Brain pericyte (primary cell): Measurements from ENCODE around the gene IL6.
"Not testable (repeated sequence)": the region's sequence is repeated elsewhere in the genome, so short reads cannot be mapped to it uniquely, and the experiment has no call there.

Source experiments
- DNase-seq: peaks from one replicate; pipeline ENCODE4 v3.0.0-alpha.2; 2012; ENCODE audit warnings: low read depth, low spot score

IL6 gene

DNA sequence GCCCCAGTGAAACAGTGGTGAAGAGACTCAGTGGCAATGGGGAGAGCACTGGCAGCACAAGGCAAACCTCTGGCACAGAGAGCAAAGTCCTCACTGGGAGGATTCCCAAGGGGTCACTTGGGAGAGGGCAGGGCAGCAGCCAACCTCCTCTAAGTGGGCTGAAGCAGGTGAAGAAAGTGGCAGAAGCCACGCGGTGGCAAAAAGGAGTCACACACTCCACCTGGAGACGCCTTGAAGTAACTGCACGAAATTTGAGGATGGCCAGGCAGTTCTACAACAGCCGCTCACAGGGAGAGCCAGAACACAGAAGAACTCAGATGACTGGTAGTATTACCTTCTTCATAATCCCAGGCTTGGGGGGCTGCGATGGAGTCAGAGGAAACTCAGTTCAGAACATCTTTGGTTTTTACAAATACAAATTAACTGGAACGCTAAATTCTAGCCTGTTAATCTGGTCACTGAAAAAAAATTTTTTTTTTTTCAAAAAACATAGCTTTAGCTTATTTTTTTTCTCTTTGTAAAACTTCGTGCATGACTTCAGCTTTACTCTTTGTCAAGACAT lies 574 bp upstream of the IL6 start:
- DNase-seq: peak; percentile 58

DNA sequence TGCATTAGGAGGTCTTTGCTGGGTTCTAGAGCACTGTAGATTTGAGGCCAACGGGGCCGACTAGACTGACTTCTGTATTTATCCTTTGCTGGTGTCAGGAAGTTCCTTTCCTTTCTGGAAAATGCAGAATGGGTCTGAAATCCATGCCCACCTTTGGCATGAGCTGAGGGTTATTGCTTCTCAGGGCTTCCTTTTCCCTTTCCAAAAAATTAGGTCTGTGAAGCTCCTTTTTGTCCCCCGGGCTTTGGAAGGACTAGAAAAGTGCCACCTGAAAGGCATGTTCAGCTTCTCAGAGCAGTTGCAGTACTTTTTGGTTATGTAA lies 675 bp downstream of the IL6 start:
- no peak for DNase-seq

DNA sequence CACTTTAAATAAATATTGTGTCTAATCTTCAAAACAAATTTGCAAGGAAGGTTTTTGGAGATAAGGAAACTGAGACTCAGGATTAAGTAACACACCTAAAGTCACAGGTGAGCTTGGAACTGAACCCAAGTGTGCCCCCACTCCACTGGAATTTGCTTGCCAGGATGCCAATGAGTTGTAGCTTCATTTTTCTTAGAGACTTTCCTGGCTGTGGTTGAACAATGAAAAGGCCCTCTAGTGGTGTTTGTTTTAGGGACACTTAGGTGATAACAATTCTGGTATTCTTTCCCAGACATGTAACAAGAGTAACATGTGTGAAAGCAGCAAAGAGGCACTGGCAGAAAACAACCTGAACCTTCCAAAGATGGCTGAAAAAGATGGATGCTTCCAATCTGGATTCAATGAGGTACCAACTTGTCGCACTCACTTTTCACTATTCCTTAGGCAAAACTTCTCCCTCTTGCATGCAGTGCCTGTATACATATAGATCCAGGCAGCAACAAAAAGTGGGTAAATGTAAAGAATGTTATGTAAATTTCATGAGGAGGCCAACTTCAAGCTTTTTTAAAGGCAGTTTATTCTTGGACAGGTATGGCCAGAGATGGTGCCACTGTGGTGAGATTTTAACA lies 1.5 kb downstream of the IL6 start:
- DNase-seq: no peak

DNA sequence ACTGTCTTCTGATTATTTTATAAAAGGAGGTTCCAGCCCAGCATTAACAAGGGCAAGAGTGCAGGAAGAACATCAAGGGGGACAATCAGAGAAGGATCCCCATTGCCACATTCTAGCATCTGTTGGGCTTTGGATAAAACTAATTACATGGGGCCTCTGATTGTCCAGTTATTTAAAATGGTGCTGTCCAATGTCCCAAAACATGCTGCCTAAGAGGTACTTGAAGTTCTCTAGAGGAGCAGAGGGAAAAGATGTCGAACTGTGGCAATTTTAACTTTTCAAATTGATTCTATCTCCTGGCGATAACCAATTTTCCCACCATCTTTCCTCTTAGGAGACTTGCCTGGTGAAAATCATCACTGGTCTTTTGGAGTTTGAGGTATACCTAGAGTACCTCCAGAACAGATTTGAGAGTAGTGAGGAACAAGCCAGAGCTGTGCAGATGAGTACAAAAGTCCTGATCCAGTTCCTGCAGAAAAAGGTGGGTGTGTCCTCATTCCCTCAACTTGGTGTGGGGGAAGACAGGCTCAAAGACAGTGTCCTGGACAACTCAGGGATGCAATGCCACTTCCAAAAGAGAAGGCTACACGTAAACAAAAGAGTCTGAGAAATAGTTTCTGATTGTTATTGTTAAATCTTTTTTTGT lies 2.3 kb downstream of the IL6 start:
- DNase-seq: no peak

- no peak for DNase-seq
Measured at GRCh38 chr7:22730066-22730710, 3.2 kb downstream of the IL6 start.

- no peak for DNase-seq
Measured at GRCh38 chr7:22730921-22731654, 4.1 kb downstream of the IL6 start.

DNA sequence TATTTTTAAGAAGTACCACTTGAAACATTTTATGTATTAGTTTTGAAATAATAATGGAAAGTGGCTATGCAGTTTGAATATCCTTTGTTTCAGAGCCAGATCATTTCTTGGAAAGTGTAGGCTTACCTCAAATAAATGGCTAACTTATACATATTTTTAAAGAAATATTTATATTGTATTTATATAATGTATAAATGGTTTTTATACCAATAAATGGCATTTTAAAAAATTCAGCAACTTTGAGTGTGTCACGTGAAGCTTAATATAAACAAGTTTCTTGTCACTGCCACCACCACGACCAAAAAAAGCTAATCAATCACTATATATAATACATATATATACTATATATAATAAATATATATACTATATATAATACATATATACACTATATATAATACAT lies 4.8 kb downstream of the IL6 start:
- DNase-seq: no peak

DNA sequence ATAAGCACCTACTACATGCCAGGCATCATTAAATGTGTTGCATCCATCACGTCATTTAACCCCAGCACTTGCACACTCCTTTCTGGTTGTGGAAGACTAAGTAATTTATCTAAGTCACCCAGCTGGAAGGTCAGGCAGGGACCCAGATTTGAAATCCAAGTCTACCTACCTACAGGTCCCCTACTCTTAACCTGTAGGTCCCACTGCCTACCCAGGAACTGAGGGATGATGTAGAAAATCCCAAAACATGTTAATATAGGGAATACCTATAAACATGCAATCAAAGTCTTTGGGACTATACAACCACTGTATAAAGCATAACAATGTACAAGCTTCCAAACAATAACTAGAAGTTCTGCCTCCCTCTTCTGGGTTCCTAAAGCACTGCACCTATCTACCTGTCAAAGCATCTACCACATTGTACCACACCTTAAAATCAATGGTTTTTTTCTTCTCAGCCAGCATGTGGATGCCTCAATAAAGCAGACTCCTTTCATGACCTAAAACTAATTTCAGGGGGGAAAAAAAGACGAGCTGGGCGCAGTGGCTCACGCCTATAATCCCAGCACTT lies 5.6 kb downstream of the IL6 start:
- DNase-seq: no peak

DNA sequence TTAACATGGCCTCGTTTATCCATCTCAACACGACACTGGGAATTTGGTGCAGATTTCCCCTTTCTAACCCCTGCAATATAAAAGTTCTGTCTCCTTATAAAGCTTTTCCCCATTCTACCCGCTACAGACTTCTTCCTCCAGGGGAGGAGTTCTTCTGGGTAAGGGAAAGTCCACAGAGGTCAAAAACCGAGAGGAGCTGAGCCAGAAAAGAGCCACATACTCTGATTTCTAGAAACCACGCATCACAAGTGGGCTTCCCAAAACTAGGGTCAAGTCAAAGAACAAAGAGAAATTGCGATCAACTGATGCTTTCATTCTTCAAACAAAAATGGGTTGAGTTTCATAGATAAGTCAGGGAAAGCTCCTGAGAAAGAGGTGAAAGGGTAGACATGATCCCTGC lies 6.8 kb downstream of the IL6 start:
- no peak for DNase-seq

GRCh38 chr7:22743014-22743413 lies 16.0 kb downstream of the IL6 start:
- DNase-seq: no peak

DNA sequence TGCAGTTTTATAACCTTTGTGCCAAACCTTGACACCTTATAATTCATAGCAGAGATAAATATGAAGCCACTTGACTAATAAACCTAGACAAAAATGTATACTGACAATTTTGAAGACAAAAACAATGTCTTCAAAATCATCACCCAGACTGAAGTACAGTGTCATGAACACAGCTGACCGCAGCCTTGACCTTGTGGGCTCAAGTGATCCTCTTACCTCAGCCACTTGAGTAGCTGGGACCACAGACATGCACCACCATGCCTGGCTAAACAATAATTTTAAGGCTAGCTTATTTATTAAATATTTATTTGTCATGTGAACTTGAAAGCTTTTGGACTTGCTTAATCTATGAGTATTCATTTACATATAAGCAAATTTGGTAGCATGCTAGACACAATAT lies 24.3 kb downstream of the IL6 start:
- DNase-seq: no peak

DNA sequence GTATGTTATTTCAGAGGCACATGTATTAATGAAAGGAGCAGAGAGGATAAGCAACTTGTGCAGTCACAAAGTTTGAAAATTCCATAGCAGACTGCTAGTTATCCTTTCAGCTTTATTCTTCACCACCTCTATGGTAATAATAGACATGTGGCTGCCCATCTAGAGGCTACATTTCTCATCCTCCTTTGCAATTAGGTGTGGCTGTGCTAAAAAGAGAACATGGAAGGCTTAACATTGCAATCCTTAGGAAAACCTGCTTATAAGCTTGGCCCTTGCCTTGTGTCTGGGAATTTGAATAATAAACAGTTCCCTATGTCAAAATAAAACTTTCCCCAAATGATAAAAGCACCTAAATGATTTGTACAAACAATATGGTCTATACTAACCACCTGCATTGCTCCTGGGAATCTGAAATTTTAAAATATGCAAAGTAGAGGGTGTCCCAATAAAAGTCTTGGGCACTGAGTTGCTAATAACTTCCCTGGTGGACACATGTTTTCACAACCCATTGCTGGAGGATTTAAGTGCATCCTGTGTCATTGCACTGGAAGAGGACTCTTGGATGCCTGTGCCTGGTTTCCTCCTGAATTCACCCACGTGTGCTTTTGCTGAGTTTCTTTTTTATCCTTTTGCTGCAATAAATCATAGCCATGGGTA lies 30.5 kb downstream of the IL6 start:
- no peak for DNase-seq

GRCh38 chr7:22758576-22758975 lies 31.6 kb downstream of the IL6 start:
- no peak for DNase-seq

DNA sequence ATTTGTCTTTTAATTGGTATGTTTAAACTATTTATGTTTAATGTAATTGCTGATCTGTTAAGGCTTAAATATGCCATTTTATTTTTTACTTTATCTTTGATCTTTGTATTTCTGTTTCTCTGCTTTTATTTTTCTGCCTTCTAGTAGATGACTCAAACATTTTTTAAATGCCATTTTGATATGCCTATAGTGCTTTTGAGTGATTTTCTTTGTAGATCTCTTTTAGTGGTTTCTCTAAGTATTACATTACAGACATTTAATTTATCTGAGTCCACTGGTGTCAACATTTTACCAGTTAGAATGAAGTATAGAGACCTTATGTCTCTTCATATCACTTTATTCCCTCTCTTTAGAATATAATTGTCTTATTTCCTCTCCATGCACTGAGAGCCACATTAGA lies 32.7 kb downstream of the IL6 start:
- DNase-seq: no peak

DNA sequence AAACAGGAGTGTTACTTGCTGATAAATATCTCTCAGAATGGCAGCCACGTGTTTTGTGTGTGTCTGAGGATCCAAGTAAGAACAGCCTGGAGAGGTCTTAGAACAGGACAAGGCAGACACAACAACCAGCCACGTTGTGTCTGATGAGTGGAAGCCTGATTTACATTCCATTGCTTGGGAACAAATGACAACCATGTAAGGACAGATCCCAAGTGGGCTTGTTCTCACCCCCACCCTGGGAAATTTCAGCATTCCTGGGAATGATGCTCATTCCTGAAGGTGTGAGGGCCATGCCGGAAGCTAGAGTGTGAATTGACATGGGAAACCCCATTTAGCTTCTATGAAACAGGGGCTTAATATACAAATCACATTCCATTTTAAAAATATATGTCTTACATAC lies 35.9 kb downstream of the IL6 start:
- no peak for DNase-seq

DNA sequence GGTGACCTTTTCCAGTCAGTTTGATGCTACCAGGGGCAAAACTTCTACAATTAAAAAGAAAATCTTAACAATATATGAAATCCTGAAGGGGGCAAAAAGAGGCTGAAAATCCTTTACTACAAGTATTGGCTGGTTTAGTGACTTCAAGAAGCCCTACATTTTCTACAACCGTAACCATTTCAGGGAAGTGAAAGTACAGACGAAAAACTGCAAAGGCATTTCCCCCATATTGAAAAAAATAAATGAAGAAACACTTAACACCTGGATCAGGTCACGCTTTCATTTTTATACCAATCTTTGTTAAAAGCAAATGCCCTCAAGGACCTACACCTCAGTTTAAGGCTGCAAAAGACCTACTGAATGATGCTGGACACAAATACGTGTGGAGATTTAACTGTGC lies 38.6 kb downstream of the IL6 start:
- DNase-seq: no peak

DNA sequence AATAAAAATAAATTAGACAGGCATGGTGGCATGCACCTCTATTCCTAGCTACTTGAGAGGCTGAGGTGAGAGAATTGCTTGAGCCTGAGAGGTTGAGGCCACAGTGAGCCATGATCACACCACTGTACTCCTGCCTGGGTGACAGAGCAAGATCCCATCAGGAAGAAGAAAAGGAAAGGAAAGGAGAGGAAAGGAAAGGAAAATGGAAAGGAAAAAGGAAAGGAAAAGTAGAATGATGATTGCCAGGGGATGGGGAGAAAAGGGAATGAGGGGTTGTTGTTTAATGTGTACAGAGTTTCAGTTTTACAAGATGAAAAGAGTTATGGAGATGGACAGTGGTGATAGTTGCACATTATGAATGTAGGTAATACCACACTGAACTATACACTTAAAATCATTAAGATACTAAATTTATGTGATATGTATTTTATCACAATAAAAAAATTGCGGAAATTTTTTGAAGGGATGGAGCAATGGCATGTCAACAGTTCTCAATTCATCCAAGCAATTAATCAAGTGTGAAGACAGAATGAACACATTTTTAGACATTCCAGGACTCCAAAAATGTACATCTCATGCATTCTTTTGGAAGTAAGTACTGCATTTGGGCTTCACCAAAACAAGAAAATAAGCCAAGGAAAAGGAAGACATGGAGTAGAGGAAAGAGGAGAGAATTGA lies 44.3 kb downstream of the IL6 start:
- no peak for DNase-seq

DNA sequence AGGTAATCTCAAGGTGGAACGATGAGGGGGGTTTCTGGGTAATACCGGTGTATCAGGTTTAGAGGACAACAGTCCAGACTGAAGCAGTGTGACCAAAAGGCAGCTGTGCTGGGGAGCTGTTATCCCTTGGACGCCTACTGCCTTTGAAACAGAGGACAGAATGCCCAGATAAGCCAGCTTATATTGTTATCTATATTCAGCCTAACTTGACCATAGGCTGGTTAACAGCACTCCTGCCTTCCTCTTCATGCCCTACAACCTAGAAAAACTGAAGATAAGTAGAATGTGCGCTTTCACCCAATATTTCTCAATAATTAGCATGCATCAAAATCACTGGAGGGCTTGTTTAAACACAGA lies 44.9 kb downstream of the IL6 start:
- DNase-seq: no peak

DNA sequence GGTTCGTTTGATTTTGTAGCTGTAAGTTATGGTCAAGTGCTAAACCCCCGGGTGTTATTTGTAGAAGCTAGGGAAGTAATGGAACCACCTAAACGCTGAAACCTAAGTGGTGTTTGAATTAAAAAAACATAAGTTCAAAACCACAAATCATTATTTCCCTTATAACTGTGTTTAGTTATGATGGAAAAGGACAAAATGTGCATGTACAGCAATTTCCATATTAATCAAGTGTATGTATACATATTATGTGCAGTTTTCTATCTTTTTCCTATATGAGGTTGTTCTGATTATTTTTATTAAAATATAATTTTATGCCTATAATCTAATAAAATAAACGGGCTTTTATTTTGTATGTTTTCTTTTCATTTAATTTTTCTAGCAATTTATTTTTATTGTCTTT lies 45.9 kb downstream of the IL6 start:
- no peak for DNase-seq

- DNase-seq: no peak
Measured at GRCh38 chr7:22776964-22777363, 50.0 kb downstream of the IL6 start.

DNA sequence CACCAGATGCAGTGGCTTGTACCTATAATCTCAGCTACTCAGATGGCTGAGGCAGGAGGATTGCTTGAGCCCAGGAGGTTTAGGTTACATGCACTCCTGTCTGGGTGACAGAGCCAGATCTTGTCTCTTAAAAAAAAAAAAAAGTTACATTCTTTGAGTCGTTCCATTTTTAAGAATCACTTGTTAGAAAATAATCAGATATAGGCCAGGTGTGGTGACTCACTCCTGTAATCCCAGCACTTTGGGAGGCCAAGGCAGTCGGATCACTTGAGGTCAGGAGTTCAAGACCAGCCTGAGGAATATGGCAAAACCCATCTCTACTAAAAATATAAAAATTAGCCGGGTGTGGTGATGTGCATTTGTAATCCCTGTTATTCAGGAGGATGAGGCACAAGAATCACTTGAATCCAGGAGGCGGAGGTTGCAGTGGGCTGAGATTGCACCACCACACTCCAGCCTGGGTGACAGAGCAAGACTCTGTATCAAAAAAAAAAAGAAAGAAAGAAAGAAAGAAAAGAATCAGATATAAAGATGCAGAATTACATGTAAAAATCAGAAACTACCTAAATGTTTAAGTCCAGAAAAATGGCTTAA lies 52.8 kb downstream of the IL6 start:
- not testable (repeated sequence) for DNase-seq
